IPS-18a (cell line): ENCODE data around the gene SMPX.

ENCODE experiments used
- H3K27ac ChIP-seq: one replicate; pipeline ENCODE4 v1.5.1; 2013; ENCODE audit warnings: low read length
- H3K27me3 ChIP-seq: one replicate; pipeline ENCODE4 v1.6.1; 2013; ENCODE audit warnings: mild to moderate bottlenecking, low read length; ENCODE audit not compliant: control insufficient read depth, insufficient read depth
- H3K36me3 ChIP-seq: one replicate; pipeline ENCODE4 v1.6.1; 2013; ENCODE audit warnings: low read depth, low read length; ENCODE audit not compliant: control insufficient read depth
- H3K4me1 ChIP-seq: one replicate; pipeline ENCODE4 v1.6.1; 2013; ENCODE audit warnings: low read depth, low read length; ENCODE audit not compliant: control insufficient read depth
- H3K4me3 ChIP-seq: one replicate; pipeline ENCODE4 v1.5.1; 2013; ENCODE audit warnings: low read length
- H3K9ac ChIP-seq: one replicate; pipeline ENCODE4 v1.6.1; 2013; ENCODE audit warnings: mild to moderate bottlenecking, low read length, moderate library complexity
- H3K9me3 ChIP-seq: one replicate; pipeline ENCODE4 v1.6.1; 2013; ENCODE audit warnings: low read depth, low read length; ENCODE audit not compliant: control insufficient read depth

The SMPX gene

GRCh38 chrX:21728276-21728968 lies 29.5 kb downstream of the SMPX start:
- Histone ChIP-seq H3K9ac (no peak overlapping the region), H3K36me3 (no peaks in the 10 kb centered on the region), H3K9me3 (peaks cover 4% of the 10 kb centered on the region), H3K27me3 (no peaks in the 10 kb centered on the region), H3K27ac (no peak overlapping the region), H3K4me3 (no peak overlapping the region), H3K4me1 (no peaks in the 10 kb centered on the region)

GRCh38 chrX:21725916-21726315 lies 32.0 kb downstream of the SMPX start:
- Histone ChIP-seq H3K9ac (no peak overlapping the region), H3K36me3 (no peaks in the 10 kb centered on the region), H3K4me3 (no peak overlapping the region), H3K9me3 (peaks cover 4% of the 10 kb centered on the region), H3K4me1 (no peaks in the 10 kb centered on the region), H3K27me3 (no peaks in the 10 kb centered on the region), H3K27ac (no peak overlapping the region)

- H3K4me1 ChIP-seq = no peaks in the 10 kb centered on the region
- peaks cover 4% of the 10 kb centered on the region for H3K9me3 ChIP-seq
- H3K27me3 ChIP-seq = no peaks in the 10 kb centered on the region
- no peaks in the 10 kb centered on the region for H3K36me3 ChIP-seq
- H3K27ac ChIP-seq = no peak overlapping the region
- no peak overlapping the region for H3K9ac ChIP-seq
- H3K4me3 ChIP-seq = no peak overlapping the region
These were observed 32.4 kb downstream of the SMPX start for GRCh38 chrX:21725496-21725895.

DNA sequence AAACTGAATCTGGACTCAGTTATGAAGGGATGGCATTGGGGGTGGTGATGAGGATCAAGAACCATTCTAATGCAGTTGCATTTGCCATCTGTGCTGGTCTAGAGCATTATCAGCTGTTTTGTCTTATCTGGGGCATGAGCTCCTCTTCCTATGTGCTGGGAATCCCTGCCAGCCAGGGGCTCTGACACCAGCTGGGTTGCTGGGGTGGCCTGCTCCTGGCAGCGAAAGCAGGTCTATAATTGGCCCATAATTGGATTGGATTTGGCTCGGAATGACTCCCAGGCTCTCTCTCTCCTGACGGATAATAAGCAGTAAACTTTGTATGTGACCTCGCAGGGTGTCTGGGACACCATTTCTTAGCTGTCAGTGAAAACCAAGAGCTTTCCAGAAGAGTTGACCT lies 34.1 kb downstream of the SMPX start:
- H3K36me3 ChIP-seq = no peaks in the 10 kb centered on the region
- H3K27ac ChIP-seq = no peak overlapping the region
- no peak overlapping the region for H3K4me3 ChIP-seq
- H3K9me3 ChIP-seq = peaks cover 5% of the 10 kb centered on the region
- no peaks in the 10 kb centered on the region for H3K27me3 ChIP-seq
- no peaks in the 10 kb centered on the region for H3K4me1 ChIP-seq
- H3K9ac ChIP-seq = no peak overlapping the region

DNA sequence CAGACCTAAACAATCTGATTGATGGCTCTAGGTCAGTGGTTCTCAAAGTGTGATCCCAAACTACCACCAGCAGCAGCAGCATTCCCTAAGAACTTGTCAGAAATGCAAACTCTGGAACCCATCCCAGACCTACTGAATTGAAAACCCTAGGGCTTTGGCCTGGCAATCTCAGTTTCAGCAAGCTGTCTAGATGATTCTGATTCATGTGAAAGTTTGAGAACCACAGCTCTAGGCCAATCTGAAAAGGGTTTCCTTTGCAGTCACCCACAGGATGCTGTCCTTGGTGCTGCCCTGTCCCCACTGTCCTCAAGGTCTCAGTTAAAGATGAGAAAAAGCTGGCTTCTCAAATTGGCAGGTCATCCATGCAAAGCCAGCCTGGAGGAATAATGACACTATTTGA lies 34.8 kb downstream of the SMPX start:
- Histone ChIP-seq H3K27ac (no peak overlapping the region), H3K9ac (no peak overlapping the region), H3K4me1 (no peaks in the 10 kb centered on the region)

GRCh38 chrX:21721195-21721594 lies 36.7 kb downstream of the SMPX start:
- H3K27me3 ChIP-seq = no peaks in the 10 kb centered on the region
- H3K9ac ChIP-seq = no peak overlapping the region
- peaks cover 12% of the 10 kb centered on the region for H3K9me3 ChIP-seq
- no peak overlapping the region for H3K4me3 ChIP-seq
- H3K4me1 ChIP-seq = no peaks in the 10 kb centered on the region
- H3K36me3 ChIP-seq = no peaks in the 10 kb centered on the region
- no peak overlapping the region for H3K27ac ChIP-seq

More for the DNA sequence above, 34.8 kb downstream of the SMPX start:
- Histone ChIP-seq H3K9me3 (peaks cover 5% of the 10 kb centered on the region), H3K36me3 (no peaks in the 10 kb centered on the region), H3K27me3 (no peaks in the 10 kb centered on the region), H3K4me3 (no peak overlapping the region)

- H3K9ac ChIP-seq = no peak overlapping the region
These were observed 39.3 kb downstream of the SMPX start for GRCh38 chrX:21718575-21718974.

GRCh38 chrX:21717802-21718201 lies 40.1 kb downstream of the SMPX start:
- Histone ChIP-seq H3K36me3 (no peaks in the 10 kb centered on the region), H3K4me1 (no peaks in the 10 kb centered on the region), H3K4me3 (no peak overlapping the region), H3K27me3 (no peaks in the 10 kb centered on the region), H3K9ac (no peak overlapping the region), H3K27ac (no peak overlapping the region), H3K9me3 (peaks cover 23% of the 10 kb centered on the region)

More at GRCh38 chrX:21718575-21718974, 39.3 kb downstream of the SMPX start:
- Histone ChIP-seq H3K4me1 (no peaks in the 10 kb centered on the region), H3K27me3 (no peaks in the 10 kb centered on the region), H3K36me3 (no peaks in the 10 kb centered on the region), H3K27ac (no peak overlapping the region), H3K9me3 (peaks cover 21% of the 10 kb centered on the region), H3K4me3 (no peak overlapping the region)

DNA sequence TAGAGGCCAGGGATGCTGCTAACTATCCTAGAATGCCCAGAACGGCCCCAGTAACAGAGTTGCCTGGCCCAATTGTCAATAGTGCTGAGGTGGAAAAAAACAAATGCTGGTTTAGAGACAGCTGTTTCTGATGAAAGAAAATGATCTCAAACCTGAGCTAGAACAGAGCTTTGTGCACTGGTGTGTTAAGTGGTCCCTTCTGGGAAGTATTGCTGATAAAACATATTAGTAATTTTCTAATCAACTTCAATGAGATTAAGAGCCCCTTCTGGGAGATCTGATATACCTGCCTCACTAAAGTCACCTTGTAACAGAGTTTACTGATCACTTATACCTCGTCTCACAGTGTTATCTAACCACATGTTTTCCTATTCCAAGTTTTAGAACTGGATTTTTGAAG lies 42.1 kb downstream of the SMPX start:
- Histone ChIP-seq H3K27me3 (no peaks in the 10 kb centered on the region), H3K4me3 (no peak overlapping the region), H3K36me3 (no peaks in the 10 kb centered on the region), H3K9ac (no peak overlapping the region), H3K27ac (no peak overlapping the region), H3K4me1 (no peaks in the 10 kb centered on the region), H3K9me3 (peaks cover 31% of the 10 kb centered on the region)

- H3K27ac ChIP-seq = no peak overlapping the region
- no peak overlapping the region for H3K4me3 ChIP-seq
- H3K4me1 ChIP-seq = no peaks in the 10 kb centered on the region
- H3K27me3 ChIP-seq = no peaks in the 10 kb centered on the region
- peaks cover 31% of the 10 kb centered on the region for H3K9me3 ChIP-seq
- H3K36me3 ChIP-seq = no peaks in the 10 kb centered on the region
- no peak overlapping the region for H3K9ac ChIP-seq
These were observed 42.6 kb downstream of the SMPX start for GRCh38 chrX:21715337-21715736.

DNA sequence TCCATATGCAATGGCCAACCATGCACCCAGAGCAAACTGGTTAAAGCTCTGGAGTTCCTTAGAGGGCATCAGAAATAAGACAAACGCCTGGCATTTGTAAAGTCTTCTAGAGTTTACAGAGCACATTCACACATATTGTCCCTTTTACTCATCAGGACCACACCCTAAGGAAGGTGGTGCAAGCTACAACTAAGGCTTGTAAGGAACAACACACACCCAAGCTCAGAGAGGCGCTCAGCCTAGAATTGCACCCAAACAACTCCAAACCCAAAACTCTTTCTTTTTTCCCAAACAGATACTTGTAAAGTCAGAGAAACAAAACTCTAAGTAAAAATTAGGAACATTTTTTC lies 46.1 kb downstream of the SMPX start:
- H3K4me1 ChIP-seq = no peaks in the 10 kb centered on the region
- H3K36me3 ChIP-seq = no peaks in the 10 kb centered on the region
- H3K9me3 ChIP-seq = peaks cover 29% of the 10 kb centered on the region
- H3K27me3 ChIP-seq = no peaks in the 10 kb centered on the region
- no peak overlapping the region for H3K9ac ChIP-seq
- H3K27ac ChIP-seq = no peak overlapping the region
- no peak overlapping the region for H3K4me3 ChIP-seq

DNA sequence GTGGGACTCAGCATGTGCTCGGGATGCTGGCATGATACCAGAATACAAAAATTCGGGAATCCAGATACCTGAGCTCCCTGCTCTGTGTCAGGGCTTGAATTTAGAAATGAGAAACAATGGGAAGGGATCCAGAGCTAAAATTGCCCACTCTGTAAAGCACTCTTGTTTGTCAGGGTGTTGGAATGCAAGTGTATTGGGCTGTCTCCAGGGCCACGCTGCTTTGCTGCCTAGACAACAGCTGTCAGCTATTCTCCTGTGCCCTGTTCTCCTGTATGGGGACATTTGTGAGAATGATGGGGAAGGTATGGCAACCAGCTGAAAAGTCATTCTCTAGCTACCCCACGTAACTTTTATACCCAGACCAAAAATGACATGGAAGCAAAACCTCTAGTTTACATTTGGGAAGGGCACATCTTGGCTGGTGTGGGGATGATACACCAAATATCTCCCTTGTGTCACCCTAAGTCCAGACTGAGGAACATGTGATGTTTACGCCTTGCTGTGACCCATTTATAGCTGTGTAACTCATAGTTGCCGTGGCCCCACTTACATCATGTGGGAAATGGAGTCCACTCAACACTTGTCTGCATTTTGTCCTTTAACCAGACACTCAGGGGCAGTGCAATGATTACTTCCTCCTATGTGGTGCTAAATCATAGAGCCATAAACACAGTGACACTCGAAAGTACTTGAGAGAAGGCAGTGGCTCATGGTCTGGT lies 46.6 kb downstream of the SMPX start:
- Histone ChIP-seq H3K9me3 (peaks cover 28% of the 10 kb centered on the region), H3K27me3 (no peaks in the 10 kb centered on the region), H3K9ac (no peak overlapping the region), H3K36me3 (no peaks in the 10 kb centered on the region), H3K4me1 (no peaks in the 10 kb centered on the region), H3K27ac (no peak overlapping the region), H3K4me3 (no peak overlapping the region)
